H1 (cell line): ENCODE measurements around the gene PLXNB1.

Experiments
- CHD2 ChIP-seq: IDR thresholded peaks from 2 replicates; pipeline ENCODE4 v1.6.1; 2012; ENCODE audit warnings: low read length, improper control_type of control experiment
- EP300 ChIP-seq, 2 experiments: IDR thresholded peaks; 1 replicate in 1 of 2; 2 replicates in 1 of 2; pipeline ENCODE4 v1.6.1; 2011 to 2012; ENCODE audit warnings: low read depth in 2 of 2, low read length in 2 of 2, mild to moderate bottlenecking in 2 of 2, borderline replicate concordance in 1 of 2, inconsistent platforms in 1 of 2, moderate library complexity in 1 of 2
- EZH2 ChIP-seq: fragments of 200-600 bp; sonication (generic); IDR thresholded peaks from 2 replicates; pipeline ENCODE4 v1.7.1; 2012; ENCODE audit warnings: low read depth, mild to moderate bottlenecking, moderate library complexity, low read length, inconsistent platforms; ENCODE audit not compliant: severe bottlenecking
- MAFK ChIP-seq: IDR thresholded peaks from 2 replicates; pipeline ENCODE4 v1.6.1; 2012; ENCODE audit warnings: low read depth, mild to moderate bottlenecking, improper control_type of control experiment, low read length
- NRF1 ChIP-seq: IDR thresholded peaks from 2 replicates; pipeline ENCODE4 v1.6.1; 2011; ENCODE audit warnings: mild to moderate bottlenecking, low read depth, low read length, improper control_type of control experiment
- PHF8 ChIP-seq: fragments of 200-600 bp; sonication (generic); conservative IDR thresholded peaks from 2 replicates; pipeline ENCODE4 v1.7.1; 2012; ENCODE audit warnings: low read depth, mild to moderate bottlenecking, inconsistent platforms, low read length, moderate library complexity
- POLR2A ChIP-seq, 2 experiments: IDR thresholded peaks; 1 replicate in 1 of 2; 2 replicates in 1 of 2; pipeline ENCODE4 v1.6.1; 2011; ENCODE audit warnings: low read depth in 2 of 2, low read length in 2 of 2, mild to moderate bottlenecking in 2 of 2; ENCODE audit errors: control extremely low read depth in 1 of 2
- RNF2 ChIP-seq: fragments of 200-900, 300-1000 bp; sonication (generic); IDR thresholded peaks from 2 replicates; pipeline ENCODE4 v1.7.1; 2016; ENCODE audit warnings: borderline replicate concordance, low read depth, mild to moderate bottlenecking, antibody characterized with exemption, low read length; ENCODE audit not compliant: poor library complexity, severe bottlenecking; ENCODE audit errors: missing control alignments
- TAF1 ChIP-seq: IDR thresholded peaks from 2 replicates; pipeline ENCODE4 v1.6.1; 2011; ENCODE audit warnings: mild to moderate bottlenecking, low read depth, low read length
- ZNF274 ChIP-seq: IDR thresholded peaks from 2 replicates; pipeline ENCODE4 v1.7.0; 2012; ENCODE audit warnings: low read length, borderline replicate concordance; ENCODE audit errors: extremely low read depth
- TF ChIP-seq, protein P1 (sequence below), 3 experiments: IDR thresholded peaks; 1 replicate in 2 of 3; 2 replicates in 1 of 3; pipeline versions ENCODE4 v1.5.1 to v1.6.1; 2011; ENCODE audit warnings: low read length in 3 of 3, mild to moderate bottlenecking in 3 of 3, inconsistent platforms in 2 of 3, low read depth in 1 of 3, moderate library complexity in 1 of 3; ENCODE audit not compliant: insufficient read depth in 1 of 3; ENCODE audit errors: control extremely low read depth in 1 of 3
- TF ChIP-seq, protein P2 (sequence below): IDR thresholded peaks from 2 replicates; pipeline ENCODE4 v1.6.1; 2012; ENCODE audit warnings: inconsistent platforms
- TF ChIP-seq, protein P3 (sequence below): IDR thresholded peaks from 2 replicates; pipeline ENCODE4 v1.6.1; 2012; ENCODE audit warnings: low read length, inconsistent platforms

DNA sequence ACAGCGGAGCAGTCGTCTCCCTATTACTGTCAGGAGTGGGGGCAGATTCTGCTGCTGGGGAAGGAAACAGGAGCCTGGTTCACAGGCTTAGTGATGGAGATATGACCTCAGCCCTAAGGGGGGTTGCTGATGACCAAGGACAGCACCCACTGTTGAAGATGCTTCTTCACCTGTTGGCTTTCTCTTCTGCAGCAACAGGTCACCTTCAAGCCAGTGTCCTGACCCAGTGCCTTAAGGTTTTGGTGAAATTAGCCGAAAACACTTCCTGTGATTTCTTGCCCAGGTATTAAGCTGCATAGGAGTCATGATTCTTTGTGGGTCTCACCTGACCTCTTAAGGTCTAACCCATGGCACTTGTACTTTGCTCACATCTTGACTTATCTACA is 30.6 kb upstream of the PLXNB1 start:
- TF ChIP-seq, protein P1, sequence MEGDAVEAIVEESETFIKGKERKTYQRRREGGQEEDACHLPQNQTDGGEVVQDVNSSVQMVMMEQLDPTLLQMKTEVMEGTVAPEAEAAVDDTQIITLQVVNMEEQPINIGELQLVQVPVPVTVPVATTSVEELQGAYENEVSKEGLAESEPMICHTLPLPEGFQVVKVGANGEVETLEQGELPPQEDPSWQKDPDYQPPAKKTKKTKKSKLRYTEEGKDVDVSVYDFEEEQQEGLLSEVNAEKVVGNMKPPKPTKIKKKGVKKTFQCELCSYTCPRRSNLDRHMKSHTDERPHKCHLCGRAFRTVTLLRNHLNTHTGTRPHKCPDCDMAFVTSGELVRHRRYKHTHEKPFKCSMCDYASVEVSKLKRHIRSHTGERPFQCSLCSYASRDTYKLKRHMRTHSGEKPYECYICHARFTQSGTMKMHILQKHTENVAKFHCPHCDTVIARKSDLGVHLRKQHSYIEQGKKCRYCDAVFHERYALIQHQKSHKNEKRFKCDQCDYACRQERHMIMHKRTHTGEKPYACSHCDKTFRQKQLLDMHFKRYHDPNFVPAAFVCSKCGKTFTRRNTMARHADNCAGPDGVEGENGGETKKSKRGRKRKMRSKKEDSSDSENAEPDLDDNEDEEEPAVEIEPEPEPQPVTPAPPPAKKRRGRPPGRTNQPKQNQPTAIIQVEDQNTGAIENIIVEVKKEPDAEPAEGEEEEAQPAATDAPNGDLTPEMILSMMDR (IDR thresholded peaks at IDR 0.05; ENCODE audit: control extremely low read depth in 1 of 3, insufficient read depth in 1 of 3, low read depth in 1 of 3, low read length in 3 of 3): no peak
- TF ChIP-seq POLR2A (IDR thresholded peaks at IDR 0.05; ENCODE audit: control extremely low read depth in 1 of 2, low read depth in 2 of 2, low read length in 2 of 2): no peak
- TF ChIP-seq, protein P2, sequence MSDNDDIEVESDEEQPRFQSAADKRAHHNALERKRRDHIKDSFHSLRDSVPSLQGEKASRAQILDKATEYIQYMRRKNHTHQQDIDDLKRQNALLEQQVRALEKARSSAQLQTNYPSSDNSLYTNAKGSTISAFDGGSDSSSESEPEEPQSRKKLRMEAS: no peak
- no peak for TF ChIP-seq CHD2
- TF ChIP-seq EZH2: no peak
- no peak for TF ChIP-seq RNF2
- TF ChIP-seq, protein P3, sequence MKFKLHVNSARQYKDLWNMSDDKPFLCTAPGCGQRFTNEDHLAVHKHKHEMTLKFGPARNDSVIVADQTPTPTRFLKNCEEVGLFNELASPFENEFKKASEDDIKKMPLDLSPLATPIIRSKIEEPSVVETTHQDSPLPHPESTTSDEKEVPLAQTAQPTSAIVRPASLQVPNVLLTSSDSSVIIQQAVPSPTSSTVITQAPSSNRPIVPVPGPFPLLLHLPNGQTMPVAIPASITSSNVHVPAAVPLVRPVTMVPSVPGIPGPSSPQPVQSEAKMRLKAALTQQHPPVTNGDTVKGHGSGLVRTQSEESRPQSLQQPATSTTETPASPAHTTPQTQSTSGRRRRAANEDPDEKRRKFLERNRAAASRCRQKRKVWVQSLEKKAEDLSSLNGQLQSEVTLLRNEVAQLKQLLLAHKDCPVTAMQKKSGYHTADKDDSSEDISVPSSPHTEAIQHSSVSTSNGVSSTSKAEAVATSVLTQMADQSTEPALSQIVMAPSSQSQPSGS: no peak
- TF ChIP-seq NRF1: no peak
- TF ChIP-seq MAFK: no peak
- no peak for TF ChIP-seq EP300 (IDR thresholded peaks at IDR 0.05; ENCODE audit: borderline replicate concordance in 1 of 2, low read depth in 2 of 2, low read length in 2 of 2)
- TF ChIP-seq PHF8: no peak
- TF ChIP-seq TAF1: no peak
- no peak for TF ChIP-seq ZNF274
